IMR-90 (cell line): ENCODE results near the gene MAPKAPK2. TPM values are rescaled to one million over a fixed set of nuclear protein-coding genes. Genes with fewer than 3 reads are reported as not detected.

ENCODE experiments used
- ATAC-seq: fragments of 200-7000 bp; cut with Tn5 transposase; 2 replicates; pipeline ENCODE4 v1.9.1; 2020; ENCODE audit warnings: low read depth, mild to moderate bottlenecking, moderate library complexity
- BruUV-seq: library from RNA; stranded (reverse); fragments of 400-500 nt; replicated peaks from 2 replicates; lab custom pipeline; 2021; lab: Mats Ljungman, UMichigan
- CTCF ChIA-PET: fragments of 300-600 bp; formaldehyde crosslinking; extraction: SDS; loops from one replicate; lab custom pipeline; 2021; ENCODE audit warnings: antibody characterized with exemption; lab: Yijun Ruan, JAX
- POLR2A ChIA-PET: fragments of 300-600 bp; sonication (Branson Sonifier 250); formaldehyde crosslinking; loops from one replicate; lab custom pipeline; 2022; ENCODE audit warnings: antibody characterized with exemption; ENCODE audit not compliant: unreplicated experiment; lab: Charles Lee
- DNase-seq: peaks from one replicate; pipeline ENCODE4 v3.0.0; 2013
- H2AFZ ChIP-seq: replicated peaks from 2 replicates; pipeline ENCODE3; 2013; ENCODE audit warnings: low read length, mild to moderate bottlenecking; ENCODE audit not compliant: poor library complexity
- H2AK5ac ChIP-seq: 2 replicates; pipeline ENCODE4 v1.6.1; 2013; ENCODE audit warnings: low read depth, low read length, inconsistent platforms
- H2AK9ac ChIP-seq: replicated peaks from 2 replicates; pipeline ENCODE3; 2013; ENCODE audit warnings: mild to moderate bottlenecking, low read depth, low read length, moderate library complexity; ENCODE audit not compliant: poor library complexity
- H2BK120ac ChIP-seq: 2 replicates; pipeline ENCODE4 v1.6.1; 2013; ENCODE audit warnings: low read depth, low read length, inconsistent platforms
- H2BK15ac ChIP-seq: 3 replicates; pipeline ENCODE4 v1.6.1; 2013; ENCODE audit warnings: low read depth, low read length, inconsistent platforms
- H2BK20ac ChIP-seq: 2 replicates; pipeline ENCODE4 v1.6.1; 2013; ENCODE audit warnings: low read depth, mild to moderate bottlenecking, inconsistent platforms, low read length, moderate library complexity
- H2BK5ac ChIP-seq: 2 replicates; pipeline ENCODE4 v1.6.1; 2013; ENCODE audit warnings: mild to moderate bottlenecking, low read depth, low read length, inconsistent platforms; ENCODE audit not compliant: poor library complexity, severe bottlenecking
- H3K14ac ChIP-seq: replicated peaks from 2 replicates; pipeline ENCODE4 v1.6.1; 2013; ENCODE audit warnings: low read depth, low read length, inconsistent platforms
- H3K18ac ChIP-seq: 2 replicates; pipeline ENCODE4 v1.6.1; 2013; ENCODE audit warnings: low read depth, low read length, control low read depth
- H3K23ac ChIP-seq: 2 replicates; pipeline ENCODE4 v1.6.1; 2013; ENCODE audit warnings: low read depth, low read length, inconsistent platforms
- H3K27ac ChIP-seq: 2 replicates; pipeline ENCODE4 v1.5.1; 2013; ENCODE audit warnings: mild to moderate bottlenecking, control low read depth, low read length; ENCODE audit not compliant: insufficient read depth
- H3K27me3 ChIP-seq: 2 replicates; pipeline ENCODE4 v1.6.1; 2013; ENCODE audit warnings: low read length; ENCODE audit not compliant: control insufficient read depth, insufficient read depth
- H3K36me3 ChIP-seq: 2 replicates; pipeline ENCODE4 v1.6.1; 2013; ENCODE audit warnings: low read length, mixed read lengths; ENCODE audit not compliant: control insufficient read depth, insufficient read depth
- H3K4ac ChIP-seq: 2 replicates; pipeline ENCODE4 v1.6.1; 2013; ENCODE audit warnings: low read depth, low read length, inconsistent platforms
- H3K4me1 ChIP-seq: 2 replicates; pipeline ENCODE4 v1.6.1; 2013; ENCODE audit warnings: low read length, mixed read lengths; ENCODE audit not compliant: control insufficient read depth, insufficient read depth
- H3K4me2 ChIP-seq: 2 replicates; pipeline ENCODE4 v1.6.1; 2013; ENCODE audit warnings: low read depth, mild to moderate bottlenecking, control low read depth, low read length, moderate library complexity
- H3K4me3 ChIP-seq: 2 replicates; pipeline ENCODE4 v1.5.1; 2013; ENCODE audit warnings: low read depth, mild to moderate bottlenecking, control low read depth, low read length, moderate library complexity; ENCODE audit not compliant: insufficient read depth
- H3K56ac ChIP-seq: 2 replicates; pipeline ENCODE4 v1.6.1; 2013; ENCODE audit warnings: low read length, inconsistent platforms; ENCODE audit not compliant: insufficient read depth; ENCODE audit errors: extremely low read depth
- H3K79me1 ChIP-seq, 2 experiments: 2 replicates each; pipeline ENCODE4 v1.6.1; 2013; ENCODE audit warnings: low read length in 2 of 2, inconsistent platforms in 1 of 2, low read depth in 1 of 2
- H3K9ac ChIP-seq: 2 replicates; pipeline ENCODE4 v1.6.1; 2013; ENCODE audit warnings: low read depth, low read length, control low read depth
- H3K9me1 ChIP-seq: 2 replicates; pipeline ENCODE4 v1.6.1; 2013; ENCODE audit warnings: low read length, inconsistent platforms; ENCODE audit not compliant: insufficient read depth
- H3K9me3 ChIP-seq: 2 replicates; pipeline ENCODE4 v1.6.1; 2013; ENCODE audit warnings: low read length; ENCODE audit not compliant: control insufficient read depth, insufficient read depth
- H4K20me1 ChIP-seq: 2 replicates; pipeline ENCODE4 v1.6.1; 2013; ENCODE audit warnings: low read length, inconsistent platforms; ENCODE audit not compliant: insufficient read depth
- H4K5ac ChIP-seq: 2 replicates; pipeline ENCODE4 v1.6.1; 2013; ENCODE audit warnings: mild to moderate bottlenecking, low read depth, low read length, control low read depth
- H4K8ac ChIP-seq, 2 experiments: 2 replicates each; pipeline ENCODE4 v1.6.1; 2013; ENCODE audit warnings: low read depth in 2 of 2, low read length in 2 of 2, control low read depth in 1 of 2, inconsistent platforms in 1 of 2
- H4K91ac ChIP-seq: 2 replicates; pipeline ENCODE4 v1.6.1; 2013; ENCODE audit warnings: low read depth, low read length, inconsistent platforms; ENCODE audit not compliant: insufficient read depth
- CEBPB ChIP-seq: IDR thresholded peaks from 2 replicates; pipeline ENCODE4 v1.6.1; 2012; ENCODE audit warnings: low read depth, low read length, improper control_type of control experiment
- CHD1 ChIP-seq: IDR thresholded peaks from 2 replicates; pipeline ENCODE4 v1.6.1; 2012; ENCODE audit warnings: low read depth, low read length, improper control_type of control experiment
- CTCF ChIP-seq: conservative IDR thresholded peaks from 2 replicates; pipeline ENCODE4 v1.5.1; 2012; ENCODE audit warnings: mild to moderate bottlenecking, low read depth, low read length, improper control_type of control experiment
- ELK1 ChIP-seq: fragments of 150-350 bp; IDR thresholded peaks from 2 replicates; pipeline ENCODE4 v1.6.1; 2016; ENCODE audit warnings: low read depth, mild to moderate bottlenecking, low read length, moderate library complexity, borderline replicate concordance
- MAFK ChIP-seq: IDR thresholded peaks from 2 replicates; pipeline ENCODE4 v1.6.1; 2012; ENCODE audit warnings: low read depth, low read length, improper control_type of control experiment
- MAZ ChIP-seq: IDR thresholded peaks from 2 replicates; pipeline ENCODE4 v1.6.1; 2012; ENCODE audit warnings: low read depth, mild to moderate bottlenecking, low read length, improper control_type of control experiment, moderate library complexity, borderline replicate concordance
- NFE2L2 ChIP-seq: fragments of 150-350 bp; IDR thresholded peaks from 2 replicates; pipeline ENCODE4 v1.6.1; 2016; ENCODE audit warnings: low read depth, mild to moderate bottlenecking, low read length
- POLR2A ChIP-seq: IDR thresholded peaks from 2 replicates; pipeline ENCODE4 v1.6.1; 2012; ENCODE audit warnings: mild to moderate bottlenecking, low read depth, low read length
- RAD21 ChIP-seq: IDR thresholded peaks from 2 replicates; pipeline ENCODE4 v1.6.1; 2012; ENCODE audit warnings: low read length, improper control_type of control experiment
- RCOR1 ChIP-seq: IDR thresholded peaks from 2 replicates; pipeline ENCODE4 v1.6.1; 2012; ENCODE audit warnings: mild to moderate bottlenecking, low read length, improper control_type of control experiment; ENCODE audit not compliant: insufficient replicate concordance
- RFX5 ChIP-seq: IDR thresholded peaks from 2 replicates; pipeline ENCODE4 v1.8.0; 2012; ENCODE audit warnings: low read depth, mild to moderate bottlenecking, low read length, moderate library complexity
- USF2 ChIP-seq: fragments of 150-350 bp; IDR thresholded peaks from 2 replicates; pipeline ENCODE4 v1.6.1; 2017; ENCODE audit warnings: mild to moderate bottlenecking, antibody characterized with exemption, low read length, low read depth
- WGBS, 2 experiments: methylation state at CpG; one replicate each; pipeline versions ENCODE4 v1.1.5 to v1.1.7; 2013; ENCODE audit warnings: missing lambda C conversion rate in 2 of 2; ENCODE audit not compliant: insufficient read length in 1 of 2; ENCODE audit errors: extremely low coverage in 2 of 2; 5-methylcytosine and 5-hydroxymethylcytosine counted together
- dilution Hi-C: fragments of 300-500 bp; cut with HindIII; formaldehyde crosslinking; loops from one replicate; pipeline ENCODE4 v1.14.3; 2018; ENCODE audit warnings: low sequenced_read_pairs; ENCODE audit not compliant: unreplicated experiment
- in situ Hi-C: fragments of 300-500 bp; cut with MboI; formaldehyde crosslinking; loops from 3 replicates; pipeline ENCODE4 v1.14.3; 2019; ENCODE audit warnings: low sequenced_read_pairs, inconsistent platforms, mixed read lengths
- intact Hi-C: fragments of 100-400 bp; cut with micrococcal nuclease; formaldehyde crosslinking; loops from 2 replicates; pipeline ENCODE4 v1.10.0; 2022
- polyA plus RNA-seq, 3 experiments: library from polyadenylated mRNA; depleted of rRNA; stranded (reverse); fragments of >200 nt; gene quantifications; 2 replicates each; pipeline ENCODE4 v1.2.3, GENCODE V29; 2012; ENCODE audit warnings: low replicate concordance in 1 of 3
- total RNA-seq: library from RNA; depleted of rRNA; stranded (reverse); fragments of >200 nt; gene quantifications from 2 replicates; pipeline ENCODE4 v1.2.3, GENCODE V29; 2012

MAPKAPK2 gene
- total and polyA plus RNA-seq, 2 of the 4 experiments (the other 2 are of a cell fraction), result 56.5 to 66.4 TPM

GRCh38 chr1:206635978-206636345 lies 48.7 kb upstream of the MAPKAPK2 start:
- DNase-seq (no peak), ATAC-seq (no peak; the same call in 1 of the 2 replicates)
- Histone ChIP-seq H3K4me3 (peak overlapping the region; percentile 94), H3K4me2 (peak overlapping the region; percentile 100), H4K91ac (peak overlapping the region; percentile 8; the same call in 1 of the 2 replicates), H2AK9ac (peak overlapping the region; percentile 86), H2BK120ac (peak overlapping the region; percentile 31; the same call in 1 of the 2 replicates), H4K20me1 (no peaks in the 10 kb centered on the region), H3K4me1 (peaks cover 8% of the 10 kb centered on the region), H3K79me1 (peaks cover under 1 to 25% of the 10 kb centered on the region in 2 experiments), H3K36me3 (no peaks in the 10 kb centered on the region; the same call in 1 of the 2 replicates), H3K27ac (peak overlapping the region; percentile 62), H2AFZ (peak overlapping the region; percentile 95), H3K56ac (peak overlapping the region; percentile 43; the same call in 1 of the 2 replicates), H2BK15ac (no peak overlapping the region), H2AK5ac (no peak overlapping the region), H3K23ac (peak overlapping the region; percentile 97), H4K8ac (no peak overlapping the region; a peak in 1 of 4 replicates), H3K9me1 (0 out of 2 replicates have a peak, but pooled peaks cover 3% of the 10 kb centered on the region), H3K4ac (peak overlapping the region; percentile 66; the same call in 1 of the 2 replicates), H2BK5ac (peak overlapping the region; percentile 77), H2BK20ac (no peak overlapping the region), H4K5ac (no peak overlapping the region), H3K27me3 (no peaks in the 10 kb centered on the region), H3K9ac (peak overlapping the region; percentile 61), H3K18ac (peak overlapping the region; percentile 24; the same call in 1 of the 2 replicates), H3K9me3 (no peaks in the 10 kb centered on the region), H3K14ac (peak overlapping the region; percentile 85; the same call in 1 of the 2 replicates)
- dilution Hi-C loops, result no loop called here
- ChIA-PET CTCF (interaction anchor here (0.6 to 4.1 kb wide), 5 partner anchors 14 to 99 kb away, joined by 4 to 37 read pairs (median 6); no protein-coding TSS in a partner anchor), POLR2A (interaction anchor here (1.5 kb wide), 1 partner anchor 29 kb away, joined by 4 read pairs; no protein-coding TSS in a partner anchor)
- no peak for TF ChIP-seq POLR2A
- no peak for TF ChIP-seq CEBPB
- TF ChIP-seq NFE2L2, result no peak
- TF ChIP-seq RCOR1, result no peak
- TF ChIP-seq MAZ, result no peak
- no peak for TF ChIP-seq RAD21
- no peak for TF ChIP-seq CHD1
- TF ChIP-seq ELK1, result no peak
- no peak for TF ChIP-seq MAFK
- no peak for TF ChIP-seq USF2
- no peak for TF ChIP-seq RFX5
- TF ChIP-seq CTCF, result no peak
- in situ Hi-C loops, result no loop called here
- BruUV-seq, result no TSS peak
- no CpG with 5 or more reads among the region's 14 CpGs for WGBS, 2 experiments
- intact Hi-C loops, result loop anchor here (2.0 to 10.0 kb wide), 2 partner anchors 79 to 349 kb away; no protein-coding TSS in a partner anchor
